Panc1 (cell line): ENCODE results near the gene CACNA1E. TPM values are rescaled to one million over a fixed set of nuclear protein-coding genes. Genes with fewer than 3 reads are reported as not detected.

Experiments
- ATAC-seq: fragments of 200-7000 bp; cut with Tn5 transposase; 2 replicates; pipeline ENCODE4 v1.9.1; 2020; ENCODE audit warnings: mild to moderate bottlenecking, moderate library complexity
- BruUV-seq: library from RNA; stranded (reverse); fragments of 400-500 nt; replicated peaks from 2 replicates; lab custom pipeline; 2021; lab: Mats Ljungman, UMichigan
- CTCF ChIA-PET: fragments of 300-600 bp; sonication (Branson Sonifier 250); formaldehyde crosslinking; loops from one replicate; lab custom pipeline; 2022; ENCODE audit warnings: antibody characterized with exemption; lab: Charles Lee
- POLR2A ChIA-PET: fragments of 300-600 bp; sonication (Branson Sonifier 250); formaldehyde crosslinking; loops from one replicate; lab custom pipeline; 2022; ENCODE audit warnings: antibody characterized with exemption; lab: Charles Lee
- DNase-seq: peaks from one replicate; pipeline ENCODE4 v3.0.0-alpha.2; 2010; ENCODE audit warnings: low read depth, low spot score
- H3K27ac ChIP-seq: 2 replicates; pipeline ENCODE4 v1.5.1; 2011; ENCODE audit warnings: mild to moderate bottlenecking, low read length, inconsistent platforms
- H3K27me3 ChIP-seq: fragments of 200-500 bp; sonication (Bioruptor generic); 2 replicates; pipeline ENCODE4 v1.6.0; 2014; ENCODE audit warnings: low read length, inconsistent platforms; ENCODE audit not compliant: control insufficient read depth, insufficient read depth
- H3K36me3 ChIP-seq: fragments of 200-500 bp; sonication (Bioruptor generic); 2 replicates; pipeline ENCODE4 v1.5.1; 2014; ENCODE audit warnings: inconsistent platforms, mild to moderate bottlenecking, low read length, moderate library complexity; ENCODE audit not compliant: control insufficient read depth, insufficient read depth
- H3K4me1 ChIP-seq: 2 replicates; pipeline ENCODE4 v1.5.1; 2011; ENCODE audit warnings: inconsistent platforms, mild to moderate bottlenecking, low read length, moderate library complexity; ENCODE audit not compliant: control insufficient read depth, insufficient read depth
- H3K4me3 ChIP-seq, 2 experiments: 2 replicates each; pipeline ENCODE4 v1.5.1; 2011 to 2012; ENCODE audit warnings: low read depth in 2 of 2, low read length in 2 of 2, mild to moderate bottlenecking in 2 of 2, inconsistent platforms in 1 of 2, moderate library complexity in 1 of 2
- H3K9me3 ChIP-seq: fragments of 200-500 bp; sonication (Bioruptor generic); 2 replicates; pipeline ENCODE4 v1.5.1; 2014; ENCODE audit warnings: low read depth, mild to moderate bottlenecking, inconsistent platforms, low read length, moderate library complexity; ENCODE audit not compliant: control insufficient read depth, insufficient read depth
- CTCF ChIP-seq: fragments of 450-650 bp; IDR thresholded peaks from 2 replicates; pipeline ENCODE4 v1.5.1; 2017; ENCODE audit warnings: mild to moderate bottlenecking
- POLR2AphosphoS5 ChIP-seq: IDR thresholded peaks from 2 replicates; pipeline ENCODE4 v1.6.1; 2012; ENCODE audit warnings: mild to moderate bottlenecking, low read depth, low read length, moderate library complexity
- REST ChIP-seq, 2 experiments: IDR thresholded peaks; 2 replicates each; pipeline ENCODE4 v1.6.1; 2011 to 2012; ENCODE audit warnings: low read depth in 2 of 2, control low read depth in 1 of 2, low read length in 1 of 2, mild to moderate bottlenecking in 1 of 2, moderate library complexity in 1 of 2; ENCODE audit not compliant: insufficient read depth in 1 of 2
- SIN3A ChIP-seq: IDR thresholded peaks from 2 replicates; pipeline ENCODE4 v1.6.1; 2012; ENCODE audit warnings: low read depth, mild to moderate bottlenecking, low read length, moderate library complexity, borderline replicate concordance; ENCODE audit not compliant: insufficient read depth
- TCF7L2 ChIP-seq: IDR thresholded peaks from 2 replicates; pipeline ENCODE4 v1.6.1; 2011; ENCODE audit warnings: mild to moderate bottlenecking, low read depth, low read length, inconsistent platforms
- in situ Hi-C: cut with HindIII; loops from 2 replicates; pipeline ENCODE4 v1.10.0; 2016; ENCODE audit warnings: low sequenced_read_pairs, low pct_unique_long_range_greater_than_20kb
- intact Hi-C: fragments of 100-400 bp; cut with micrococcal nuclease; formaldehyde crosslinking; loops from one replicate; pipeline ENCODE4 v1.10.0; 2022; ENCODE audit not compliant: unreplicated experiment
- total RNA-seq: library from RNA; stranded (reverse); gene quantifications from one replicate; pipeline ENCODE4 v1.2.1, GENCODE V29; 2021; ENCODE audit not compliant: unreplicated experiment

Gene CACNA1E
- total RNA-seq, 1 experiment from 2014 or later: not detected

GRCh38 chr1:181783208-181783607, 299.9 kb downstream of the CACNA1E start:
- ChIA-PET POLR2A (no interaction called here), CTCF (no interaction called here)
- no peaks in the 10 kb centered on the region for H3K36me3 ChIP-seq
- H3K27ac ChIP-seq: no peak overlapping the region
- no peak overlapping the region for H3K4me3 ChIP-seq
- in situ Hi-C loops: no loop called here
- intact Hi-C loops: no loop called here
- ATAC-seq (no peak), DNase-seq (no peak)
- H3K9me3 ChIP-seq: no peaks in the 10 kb centered on the region
- H3K4me1 ChIP-seq: no peaks in the 10 kb centered on the region
- no peak for TF ChIP-seq SIN3A
- TF ChIP-seq TCF7L2: no peak
- no peak for TF ChIP-seq REST (IDR thresholded peaks at IDR 0.05; ENCODE audit: insufficient read depth in 1 of 2, low read depth in 2 of 2, low read length in 1 of 2)
- TF ChIP-seq CTCF: no peak
- no peak for TF ChIP-seq POLR2AphosphoS5
- BruUV-seq: no TSS peak
- peaks cover 3% of the 10 kb centered on the region; the same call in 1 of the 2 replicates for H3K27me3 ChIP-seq

- H3K36me3 ChIP-seq: no peaks in the 10 kb centered on the region
- in situ Hi-C loops: no loop called here
- H3K27ac ChIP-seq: no peak overlapping the region
- DNase-seq: no peak
- H3K4me3 ChIP-seq: no peak overlapping the region
- no peak for ATAC-seq
- no TSS peak for BruUV-seq
- peaks cover 3% of the 10 kb centered on the region; the same call in 1 of the 2 replicates for H3K27me3 ChIP-seq
- intact Hi-C loops: no loop called here
- no peaks in the 10 kb centered on the region for H3K4me1 ChIP-seq
- POLR2A ChIA-PET: no interaction called here
- TF ChIP-seq POLR2AphosphoS5: no peak
- CTCF ChIA-PET: no interaction called here
- no peaks in the 10 kb centered on the region for H3K9me3 ChIP-seq
Measured at GRCh38 chr1:181784039-181784683, 300.8 kb downstream of the CACNA1E start.

- TF ChIP-seq POLR2AphosphoS5 (no peak), SIN3A (no peak), TCF7L2 (no peak), REST (IDR thresholded peaks at IDR 0.05; ENCODE audit: insufficient read depth in 1 of 2, low read depth in 2 of 2, low read length in 1 of 2) (no peak), CTCF (no peak)
- intact Hi-C loops: no loop called here
- POLR2A ChIA-PET: no interaction called here
Measured at GRCh38 chr1:181789395-181789794, 306.1 kb downstream of the CACNA1E start.

More at GRCh38 chr1:181789395-181789794, 306.1 kb downstream of the CACNA1E start:
- ATAC-seq (no peak), DNase-seq (no peak)
- in situ Hi-C loops: no loop called here
- H3K4me3 ChIP-seq: no peak overlapping the region
- peaks cover 4% of the 10 kb centered on the region; the same call in 1 of the 2 replicates for H3K27me3 ChIP-seq
- no TSS peak for BruUV-seq
- H3K4me1 ChIP-seq: no peaks in the 10 kb centered on the region
- CTCF ChIA-PET: no interaction called here
- no peaks in the 10 kb centered on the region for H3K36me3 ChIP-seq
- no peak overlapping the region for H3K27ac ChIP-seq
- no peaks in the 10 kb centered on the region for H3K9me3 ChIP-seq
